Measurements from ENCODE around the gene CD300LF.

CD300LF gene

GRCh38 chr17:74712756-74713155 lies at the start of gene CD300LF:
CD300LF (minus strand) TSS chr17:74712923; CDS start chr17:74712866, 57 bp downstream.
- DNase-seq (ENCODE audit: low read depth in 2 of 2, low spot score in 1 of 2): no peak

GRCh38 chr17:74761931-74762330 lies 49.2 kb upstream of the CD300LF start:
- DNase-seq (ENCODE audit: low read depth in 2 of 2, low spot score in 1 of 2): no peak

GRCh38 chr17:74761419-74761818 lies 48.7 kb upstream of the CD300LF start:
- DNase-seq (ENCODE audit: low read depth in 2 of 2, low spot score in 1 of 2): no peak

GRCh38 chr17:74760404-74761105 lies 47.8 kb upstream of the CD300LF start:
- no peak for DNase-seq (ENCODE audit: low read depth in 2 of 2, low spot score in 1 of 2)

GRCh38 chr17:74759941-74760340 lies 47.2 kb upstream of the CD300LF start:
- no peak for DNase-seq (ENCODE audit: low read depth in 2 of 2, low spot score in 1 of 2)

GRCh38 chr17:74759243-74759801 lies 46.6 kb upstream of the CD300LF start:
- no peak for DNase-seq (ENCODE audit: low read depth in 2 of 2, low spot score in 1 of 2)

- no peak for DNase-seq (ENCODE audit: low read depth in 2 of 2, low spot score in 1 of 2)
Measured at GRCh38 chr17:74758848-74759168, 46.1 kb upstream of the CD300LF start.

GRCh38 chr17:74757931-74758847 lies 45.5 kb upstream of the CD300LF start:
- DNase-seq (ENCODE audit: low read depth in 2 of 2, low spot score in 1 of 2): no peak

- DNase-seq (ENCODE audit: low read depth in 2 of 2, low spot score in 1 of 2): no peak
Measured at GRCh38 chr17:74757502-74757901, 44.8 kb upstream of the CD300LF start.

- no peak for DNase-seq (ENCODE audit: low read depth in 2 of 2, low spot score in 1 of 2)
Measured at GRCh38 chr17:74756891-74757290, 44.2 kb upstream of the CD300LF start.

- DNase-seq (ENCODE audit: low read depth in 2 of 2, low spot score in 1 of 2): no peak
Measured at GRCh38 chr17:74755533-74755932, 42.8 kb upstream of the CD300LF start.

- no peak for DNase-seq (ENCODE audit: low read depth in 2 of 2, low spot score in 1 of 2)
Measured at GRCh38 chr17:74754832-74755231, 42.1 kb upstream of the CD300LF start.

- no peak for DNase-seq (ENCODE audit: low read depth in 2 of 2, low spot score in 1 of 2)
Measured at GRCh38 chr17:74752822-74753401, 40.2 kb upstream of the CD300LF start.

GRCh38 chr17:74752415-74752814 lies 39.7 kb upstream of the CD300LF start:
- no peak for DNase-seq (ENCODE audit: low read depth in 2 of 2, low spot score in 1 of 2)

GRCh38 chr17:74750327-74751069 lies 37.8 kb upstream of the CD300LF start:
- no peak for DNase-seq (ENCODE audit: low read depth in 2 of 2, low spot score in 1 of 2)

- DNase-seq (ENCODE audit: low read depth in 2 of 2, low spot score in 1 of 2): no peak
Measured at GRCh38 chr17:74750039-74750326, 37.3 kb upstream of the CD300LF start.

- no peak for DNase-seq (ENCODE audit: low read depth in 2 of 2, low spot score in 1 of 2)
Measured at GRCh38 chr17:74749279-74750038, 36.7 kb upstream of the CD300LF start.

- peak; percentile 74 to 89 for DNase-seq (ENCODE audit: low read depth in 2 of 2, low spot score in 1 of 2)
Measured at GRCh38 chr17:74748529-74749278, 36.0 kb upstream of the CD300LF start, which contains the start of gene NHERF1. NHERF1 (plus strand) TSS chr17:74748628; CDS start chr17:74748847, 219 bp downstream.

GRCh38 chr17:74748279-74748528 lies 35.5 kb upstream of the CD300LF start:
- DNase-seq (ENCODE audit: low read depth in 2 of 2, low spot score in 1 of 2): no peak

- no peak for DNase-seq (ENCODE audit: low read depth in 2 of 2, low spot score in 1 of 2)
Measured at GRCh38 chr17:74746922-74747321, 34.2 kb upstream of the CD300LF start.
